NCI-H2196 treated with DMSO at 0.1 percent for 48 hours (cell line): ENCODE results near the gene ANKRD44.
A peak's percentile ranks its signal among the peaks of the same experiment; 100 is the strongest.

Source experiments
- DNase-seq: peaks from one replicate; lab custom pipeline; 2025; ENCODE audit not compliant: unreplicated experiment; lab: John Stamatoyannopoulos, UW

Gene ANKRD44

DNA sequence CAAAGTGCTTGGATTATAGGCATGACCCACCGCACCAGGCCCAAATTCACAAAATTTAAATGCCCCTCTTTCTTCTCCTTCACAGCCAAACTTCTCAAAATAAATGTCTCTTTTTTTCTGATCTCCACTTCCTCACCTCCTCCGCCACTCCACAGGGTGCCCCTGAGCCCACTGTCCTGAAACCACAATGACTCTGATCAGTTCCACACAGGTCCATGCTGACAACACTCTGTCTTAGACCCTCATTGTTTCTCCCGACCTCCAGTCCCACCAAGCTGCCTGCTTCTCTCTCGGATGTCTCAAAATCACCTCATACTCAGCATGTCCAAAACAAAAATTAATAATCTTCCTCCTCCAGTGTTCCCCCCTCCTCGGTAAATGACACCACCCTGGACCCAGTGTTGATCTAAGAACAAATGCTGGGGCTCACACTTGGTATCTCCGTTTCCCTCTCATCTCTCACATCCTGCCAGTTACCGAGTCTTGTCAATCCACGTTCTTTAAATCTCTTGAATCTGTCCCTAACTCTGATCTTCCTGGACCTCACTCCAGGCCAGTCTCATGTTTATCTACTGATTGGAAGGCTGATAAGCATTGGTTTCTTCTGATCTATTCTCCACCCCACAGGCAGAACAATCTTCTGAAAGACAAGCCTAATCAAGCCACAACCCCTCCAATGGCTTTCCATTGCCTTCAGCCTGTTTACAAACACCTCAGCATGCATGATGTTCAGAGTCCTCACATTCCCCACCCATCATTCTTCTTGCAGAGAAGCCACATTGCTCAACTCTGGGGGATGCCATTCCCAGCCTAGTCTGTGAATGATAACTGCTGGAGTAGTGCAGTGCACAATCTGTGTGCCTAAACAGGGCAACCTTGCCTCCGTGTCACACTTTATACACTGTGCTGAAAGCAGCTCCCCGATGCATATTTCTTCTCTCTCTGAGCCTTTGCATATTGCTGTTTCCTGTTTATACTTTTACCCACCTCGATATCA, 12.4 kb upstream of the ANKRD44 start:
- DNase-seq = no peak

DNA sequence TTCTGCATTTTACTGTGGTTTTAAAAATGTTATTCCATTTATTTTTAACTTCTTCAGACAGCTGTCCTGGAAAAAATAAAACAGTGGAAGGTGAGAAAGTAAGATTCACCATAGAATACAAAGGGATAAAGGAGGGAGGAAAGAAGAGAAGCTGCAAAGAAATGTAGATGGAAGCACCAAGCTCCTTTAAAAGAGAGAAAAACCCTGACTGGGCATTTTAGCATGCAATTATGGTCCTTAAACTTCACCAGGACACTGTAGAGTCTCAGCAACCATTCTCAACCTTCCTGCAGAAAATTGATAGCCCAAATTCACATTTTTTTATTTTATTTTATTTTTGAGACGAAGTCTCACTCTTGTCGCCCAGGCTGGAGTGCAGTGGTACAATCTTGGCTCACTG, 11.6 kb upstream of the ANKRD44 start:
- DNase-seq = no peak

DNA sequence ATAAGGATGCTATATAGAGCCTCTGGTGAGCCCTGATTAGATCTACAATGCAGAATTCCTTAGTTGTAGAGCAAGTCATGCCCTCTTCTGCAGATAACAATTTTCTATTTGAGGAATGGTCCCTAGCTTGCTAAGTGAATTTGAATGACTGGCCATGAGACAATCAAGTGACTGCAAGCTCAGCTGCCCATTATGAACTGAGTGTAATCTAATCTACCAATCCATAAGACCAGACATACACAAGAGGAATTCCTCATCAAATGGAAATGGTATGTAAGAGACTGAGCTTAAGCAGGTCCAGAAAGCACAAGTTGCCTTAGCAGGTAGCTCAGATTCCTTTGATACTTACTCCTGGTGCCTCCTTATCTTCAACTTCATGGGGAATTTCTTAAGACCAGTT, 4.8 kb upstream of the ANKRD44 start:
- DNase-seq = no peak

DNA sequence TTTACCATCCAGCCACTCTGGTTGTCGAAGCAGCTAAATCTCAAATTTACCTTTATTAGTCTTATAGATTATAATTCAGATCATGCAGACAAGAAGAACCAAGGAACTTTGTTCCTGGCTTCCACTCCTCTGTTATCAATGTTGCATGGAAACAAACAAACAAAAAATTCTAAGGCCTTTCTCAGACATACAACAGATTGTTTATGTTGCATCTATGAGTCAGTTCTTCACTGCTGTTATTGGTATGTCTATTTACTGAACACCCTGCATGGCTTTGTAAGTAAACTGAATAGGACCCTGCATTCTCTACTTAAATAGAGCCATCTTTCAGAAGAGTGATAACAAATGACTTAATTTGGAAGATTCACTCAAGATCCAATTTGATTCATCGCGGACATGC, 1.6 kb upstream of the ANKRD44 start:
- no peak for DNase-seq

GRCh38 chr2:197311421-197312033, 947 bp upstream of the ANKRD44 start:
- no peak for DNase-seq

- DNase-seq = no peak
These were observed 424 bp upstream of the ANKRD44 start for GRCh38 chr2:197310987-197311420.

DNA sequence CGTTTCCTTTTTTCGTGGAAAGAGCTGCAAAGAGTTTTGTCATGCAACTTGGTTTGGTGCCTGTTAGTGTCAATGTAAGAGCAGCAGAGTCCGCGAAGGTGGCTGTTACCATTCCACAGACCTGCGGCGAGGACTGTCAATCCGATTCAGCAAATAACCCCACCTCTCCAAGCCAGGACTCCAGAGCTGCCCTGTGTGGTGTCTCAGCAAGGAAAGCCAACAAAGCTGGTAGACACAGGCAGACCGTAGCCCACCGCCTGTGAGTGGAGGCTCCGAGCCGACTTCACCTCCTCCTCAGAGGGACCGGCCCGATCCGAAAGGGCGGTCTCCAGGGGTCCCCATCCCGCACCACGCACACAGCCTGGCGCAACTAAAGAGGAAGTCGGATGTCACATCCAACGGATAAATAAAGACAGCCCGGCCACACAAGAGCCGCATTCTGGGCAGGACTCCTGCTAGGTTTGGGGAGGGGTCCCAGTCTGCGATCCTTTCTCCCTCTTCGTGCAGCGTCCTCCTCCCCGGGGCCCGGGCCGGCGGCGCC, 819 bp downstream of the ANKRD44 start:
- DNase-seq = no peak

DNA sequence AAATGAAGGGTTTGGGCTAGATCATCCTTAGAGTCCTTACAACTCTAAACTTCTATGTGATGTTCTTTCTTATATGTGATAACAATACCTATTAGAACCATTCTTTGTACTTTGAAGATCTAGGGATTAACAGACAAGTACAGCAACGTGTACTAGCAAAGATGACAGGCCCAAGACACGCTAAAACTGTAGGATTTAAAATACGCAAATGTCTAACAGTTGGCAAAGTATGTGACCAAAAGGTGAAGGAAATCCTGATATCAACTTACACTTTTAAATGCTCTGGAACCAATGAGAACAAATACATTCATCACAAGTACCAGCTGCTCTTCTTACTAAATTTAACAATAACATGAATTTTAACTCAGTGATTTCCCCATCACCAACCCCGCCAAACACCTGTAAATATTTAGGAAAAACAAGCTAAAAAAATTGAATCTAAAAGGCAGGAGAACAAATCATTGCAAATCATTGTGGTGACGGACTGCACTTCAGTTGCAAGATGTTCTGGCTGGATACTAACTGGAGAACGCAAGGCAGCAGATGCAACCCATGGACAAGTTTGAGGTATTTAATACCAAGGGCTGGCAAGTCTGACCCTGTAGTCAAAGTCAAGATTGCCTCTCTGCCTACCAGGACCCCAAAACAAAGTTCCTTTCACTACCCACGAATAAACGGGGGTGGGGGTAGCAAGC, 1.4 kb downstream of the ANKRD44 start:
- no peak for DNase-seq

- DNase-seq = no peak
These were observed 2.0 kb downstream of the ANKRD44 start for GRCh38 chr2:197308585-197308984.

DNA sequence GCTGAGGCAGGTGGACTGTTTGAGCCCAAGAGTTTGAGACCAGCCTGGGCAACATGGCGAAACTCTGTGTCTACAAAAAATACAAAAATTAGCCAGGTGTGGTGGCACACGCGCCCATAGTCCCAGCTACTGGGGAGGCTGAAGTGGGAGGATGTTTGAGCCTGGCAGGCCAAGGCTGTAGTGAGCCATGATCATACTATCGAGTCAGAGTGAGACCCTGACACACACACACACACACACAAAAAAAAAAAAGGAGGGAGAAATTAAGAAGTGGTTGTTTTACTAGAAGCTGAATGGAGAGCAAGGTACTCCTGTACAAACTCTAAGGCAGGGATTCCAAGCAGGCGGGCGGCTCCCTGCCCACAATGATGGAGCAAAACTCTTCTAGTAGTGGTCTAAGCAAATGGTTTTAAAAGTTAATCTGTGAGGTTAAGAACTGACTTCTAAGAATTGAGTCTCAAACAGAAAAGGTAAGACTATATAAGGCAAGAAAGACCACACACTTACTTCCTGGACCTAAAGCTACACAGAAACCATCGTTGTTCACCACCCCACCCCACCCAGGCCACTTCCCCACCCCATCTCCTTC, 2.6 kb downstream of the ANKRD44 start:
- no peak for DNase-seq

- no peak for DNase-seq
These were observed 3.2 kb downstream of the ANKRD44 start for GRCh38 chr2:197307236-197307932.

DNA sequence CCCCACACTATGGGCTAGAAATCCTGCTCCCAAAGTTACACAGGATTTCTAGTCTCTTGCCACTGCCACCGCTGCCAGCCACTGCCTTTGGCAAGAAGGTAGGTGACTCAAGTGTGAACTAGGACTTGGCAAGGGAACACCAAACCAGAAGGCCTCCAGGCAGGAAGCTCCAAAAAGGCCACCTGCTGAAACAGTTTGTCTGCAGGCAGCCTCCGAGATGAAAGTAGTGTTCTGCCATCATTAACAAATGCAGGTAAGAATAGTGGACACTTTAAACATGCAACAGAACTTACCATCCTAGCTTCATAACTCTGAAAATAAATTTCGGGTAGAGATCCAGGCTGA, 3.9 kb downstream of the ANKRD44 start:
- DNase-seq = peak; percentile 78

- no peak for DNase-seq
These were observed 4.4 kb downstream of the ANKRD44 start for GRCh38 chr2:197306024-197306695.

GRCh38 chr2:197304556-197305011, 6.0 kb downstream of the ANKRD44 start:
- no peak for DNase-seq

GRCh38 chr2:197300139-197300538, 10.4 kb downstream of the ANKRD44 start:
- DNase-seq = no peak

GRCh38 chr2:197298609-197299008, 12.0 kb downstream of the ANKRD44 start:
- DNase-seq = no peak

GRCh38 chr2:197297772-197298318, 12.7 kb downstream of the ANKRD44 start:
- DNase-seq = no peak

DNA sequence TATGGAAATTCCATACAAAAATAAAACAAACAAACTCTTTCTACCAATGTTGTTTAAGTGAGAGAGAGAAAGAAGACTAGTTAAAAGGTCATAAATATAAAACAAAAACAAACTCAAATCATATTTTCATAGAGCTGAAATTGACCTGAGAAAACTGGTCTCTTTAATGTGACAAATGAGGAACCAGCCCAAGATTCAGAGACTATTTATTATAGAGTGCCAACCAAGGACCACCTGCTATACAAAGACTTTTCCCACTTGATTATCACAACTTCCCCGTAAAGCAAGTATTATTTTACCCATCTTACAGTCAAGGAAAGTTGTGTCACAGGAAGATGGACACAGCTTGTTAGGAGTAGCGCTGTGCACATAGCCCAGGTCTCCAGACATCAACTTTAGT, 13.3 kb downstream of the ANKRD44 start:
- no peak for DNase-seq

- no peak for DNase-seq
These were observed 13.7 kb downstream of the ANKRD44 start for GRCh38 chr2:197296835-197297234.

DNA sequence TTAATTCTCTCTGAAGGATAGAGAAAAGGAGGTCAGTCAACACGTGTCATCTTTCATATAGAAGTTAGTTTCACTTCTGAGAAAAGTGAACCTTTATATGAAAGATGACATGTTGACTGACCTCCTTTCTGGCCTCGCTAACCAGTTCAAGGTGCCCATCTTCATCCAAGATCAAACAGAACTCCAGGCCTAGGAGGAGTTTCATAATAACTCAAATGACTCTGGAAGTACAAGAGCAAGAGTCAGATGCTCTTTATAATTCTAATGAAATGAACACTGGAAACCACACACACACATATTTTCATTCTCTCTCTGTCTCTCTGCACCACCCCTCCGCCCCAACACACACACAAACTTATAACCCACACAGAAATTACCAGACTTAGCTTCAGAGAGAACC, 16.3 kb downstream of the ANKRD44 start:
- no peak for DNase-seq
